ENCODE data around the gene HPCAL4. TPM values are rescaled to one million over a fixed set of nuclear protein-coding genes. Genes with fewer than 3 reads are reported as not detected.

HPCAL4 gene
- polyA plus RNA-seq, 2 of the 4 experiments (the other 2 are of a cell fraction) = 0.09 to 0.14 TPM

DNA sequence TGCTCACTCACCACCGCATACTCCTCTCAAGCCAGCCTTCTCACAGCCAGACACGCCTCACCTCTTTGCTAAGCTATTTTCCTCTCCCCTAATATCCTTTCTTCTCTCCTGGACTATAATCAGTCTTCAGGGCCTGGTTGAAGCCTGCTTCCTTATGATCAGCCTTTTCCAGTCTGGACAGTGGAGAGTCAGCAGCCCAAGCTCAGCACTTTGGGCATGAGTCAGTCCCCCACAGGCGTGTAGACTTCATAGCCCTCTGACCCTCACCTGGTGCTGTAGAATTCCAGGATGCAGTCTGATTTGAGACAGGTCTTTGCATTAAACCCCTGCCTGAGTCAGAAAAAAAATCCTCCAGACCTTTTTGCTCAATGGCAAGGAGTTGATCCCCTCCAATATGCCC, 2.5 kb downstream of the HPCAL4 start:
- CTCF ChIA-PET = interaction anchor here (1.0 to 2.0 kb wide), 2 partner anchors 15 to 35 kb away, joined by 3 to 7 read pairs; no protein-coding TSS in a partner anchor

DNA sequence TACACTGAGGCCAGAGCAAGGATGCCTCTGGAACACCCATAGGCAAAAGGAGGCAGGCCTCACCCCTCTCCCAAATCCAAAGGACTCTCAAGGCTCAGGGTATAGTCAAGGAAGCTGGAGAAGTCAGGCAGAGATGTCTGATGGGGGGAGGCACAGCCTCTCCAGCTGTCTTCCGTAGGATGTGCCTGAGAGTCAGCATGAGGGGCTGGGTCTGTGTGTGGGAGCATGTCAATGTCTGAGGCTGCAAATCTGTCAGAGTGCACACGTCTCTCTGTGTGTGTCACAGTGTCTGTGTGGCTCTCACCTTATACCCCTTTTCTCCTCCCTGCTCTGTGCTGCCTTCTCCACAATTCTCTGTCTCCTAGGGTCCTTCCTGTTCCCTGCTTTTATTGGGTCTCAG, 4.0 kb downstream of the HPCAL4 start:
- WGBS (ENCODE audit: missing lambda C conversion rate) = 31% methylated on average over 2 of the region's 2 CpGs
- CTCF ChIA-PET = no interaction called here
- no peak for TF ChIP-seq JUN (IDR thresholded peaks at IDR 0.05)
- TF ChIP-seq EP300 (IDR thresholded peaks at IDR 0.05) = no peak
- no peak for TF ChIP-seq ZC3H11A (IDR thresholded peaks at IDR 0.05)
- TF ChIP-seq, protein P1, sequence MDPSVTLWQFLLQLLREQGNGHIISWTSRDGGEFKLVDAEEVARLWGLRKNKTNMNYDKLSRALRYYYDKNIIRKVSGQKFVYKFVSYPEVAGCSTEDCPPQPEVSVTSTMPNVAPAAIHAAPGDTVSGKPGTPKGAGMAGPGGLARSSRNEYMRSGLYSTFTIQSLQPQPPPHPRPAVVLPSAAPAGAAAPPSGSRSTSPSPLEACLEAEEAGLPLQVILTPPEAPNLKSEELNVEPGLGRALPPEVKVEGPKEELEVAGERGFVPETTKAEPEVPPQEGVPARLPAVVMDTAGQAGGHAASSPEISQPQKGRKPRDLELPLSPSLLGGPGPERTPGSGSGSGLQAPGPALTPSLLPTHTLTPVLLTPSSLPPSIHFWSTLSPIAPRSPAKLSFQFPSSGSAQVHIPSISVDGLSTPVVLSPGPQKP (IDR thresholded peaks at IDR 0.05; ENCODE audit: low read depth, low read length) = no peak
- TF ChIP-seq RCOR1 (IDR thresholded peaks at IDR 0.05; ENCODE audit: low read depth, low read length) = no peak
- TF ChIP-seq, protein P2, sequence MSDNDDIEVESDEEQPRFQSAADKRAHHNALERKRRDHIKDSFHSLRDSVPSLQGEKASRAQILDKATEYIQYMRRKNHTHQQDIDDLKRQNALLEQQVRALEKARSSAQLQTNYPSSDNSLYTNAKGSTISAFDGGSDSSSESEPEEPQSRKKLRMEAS (IDR thresholded peaks at IDR 0.05) = no peak
- TF ChIP-seq CHD4 (IDR thresholded peaks at IDR 0.05; ENCODE audit: borderline replicate concordance) = no peak
- TF ChIP-seq MAZ (IDR thresholded peaks at IDR 0.05; ENCODE audit: borderline replicate concordance, low read depth, low read length) = no peak
- no peak for TF ChIP-seq KDM5A (IDR thresholded peaks at IDR 0.05)
- TF ChIP-seq, protein P3, sequence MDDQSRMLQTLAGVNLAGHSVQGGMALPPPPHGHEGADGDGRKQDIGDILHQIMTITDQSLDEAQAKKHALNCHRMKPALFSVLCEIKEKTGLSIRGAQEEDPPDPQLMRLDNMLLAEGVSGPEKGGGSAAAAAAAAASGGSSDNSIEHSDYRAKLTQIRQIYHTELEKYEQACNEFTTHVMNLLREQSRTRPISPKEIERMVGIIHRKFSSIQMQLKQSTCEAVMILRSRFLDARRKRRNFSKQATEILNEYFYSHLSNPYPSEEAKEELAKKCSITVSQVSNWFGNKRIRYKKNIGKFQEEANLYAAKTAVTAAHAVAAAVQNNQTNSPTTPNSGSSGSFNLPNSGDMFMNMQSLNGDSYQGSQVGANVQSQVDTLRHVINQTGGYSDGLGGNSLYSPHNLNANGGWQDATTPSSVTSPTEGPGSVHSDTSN (IDR thresholded peaks at IDR 0.05) = no peak
- no peak for TF ChIP-seq ESRRA (IDR thresholded peaks at IDR 0.05; ENCODE audit: borderline replicate concordance, low read length)
- TF ChIP-seq TP53 (CRISPR knock-in tag; IDR thresholded peaks at IDR 0.05) = no peak
- TF ChIP-seq, protein P4, sequence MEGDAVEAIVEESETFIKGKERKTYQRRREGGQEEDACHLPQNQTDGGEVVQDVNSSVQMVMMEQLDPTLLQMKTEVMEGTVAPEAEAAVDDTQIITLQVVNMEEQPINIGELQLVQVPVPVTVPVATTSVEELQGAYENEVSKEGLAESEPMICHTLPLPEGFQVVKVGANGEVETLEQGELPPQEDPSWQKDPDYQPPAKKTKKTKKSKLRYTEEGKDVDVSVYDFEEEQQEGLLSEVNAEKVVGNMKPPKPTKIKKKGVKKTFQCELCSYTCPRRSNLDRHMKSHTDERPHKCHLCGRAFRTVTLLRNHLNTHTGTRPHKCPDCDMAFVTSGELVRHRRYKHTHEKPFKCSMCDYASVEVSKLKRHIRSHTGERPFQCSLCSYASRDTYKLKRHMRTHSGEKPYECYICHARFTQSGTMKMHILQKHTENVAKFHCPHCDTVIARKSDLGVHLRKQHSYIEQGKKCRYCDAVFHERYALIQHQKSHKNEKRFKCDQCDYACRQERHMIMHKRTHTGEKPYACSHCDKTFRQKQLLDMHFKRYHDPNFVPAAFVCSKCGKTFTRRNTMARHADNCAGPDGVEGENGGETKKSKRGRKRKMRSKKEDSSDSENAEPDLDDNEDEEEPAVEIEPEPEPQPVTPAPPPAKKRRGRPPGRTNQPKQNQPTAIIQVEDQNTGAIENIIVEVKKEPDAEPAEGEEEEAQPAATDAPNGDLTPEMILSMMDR (IDR thresholded peaks at IDR 0.05) = no peak
- TF ChIP-seq TFCP2L1 (CRISPR knock-in tag; IDR thresholded peaks at IDR 0.05) = no peak
- TF ChIP-seq, protein P5, sequence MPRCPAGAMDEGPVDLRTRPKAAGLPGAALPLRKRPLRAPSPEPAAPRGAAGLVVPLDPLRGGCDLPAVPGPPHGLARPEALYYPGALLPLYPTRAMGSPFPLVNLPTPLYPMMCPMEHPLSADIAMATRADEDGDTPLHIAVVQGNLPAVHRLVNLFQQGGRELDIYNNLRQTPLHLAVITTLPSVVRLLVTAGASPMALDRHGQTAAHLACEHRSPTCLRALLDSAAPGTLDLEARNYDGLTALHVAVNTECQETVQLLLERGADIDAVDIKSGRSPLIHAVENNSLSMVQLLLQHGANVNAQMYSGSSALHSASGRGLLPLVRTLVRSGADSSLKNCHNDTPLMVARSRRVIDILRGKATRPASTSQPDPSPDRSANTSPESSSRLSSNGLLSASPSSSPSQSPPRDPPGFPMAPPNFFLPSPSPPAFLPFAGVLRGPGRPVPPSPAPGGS (IDR thresholded peaks at IDR 0.05) = no peak
- no peak for TF ChIP-seq ZFP36 (IDR thresholded peaks at IDR 0.05; ENCODE audit: borderline replicate concordance, partially characterized antibody)
- TF ChIP-seq HOXA7 (CRISPR knock-in tag; IDR thresholded peaks at IDR 0.05) = no peak
- no peak for TF ChIP-seq JUNB (IDR thresholded peaks at IDR 0.05)
- no peak for TF ChIP-seq HOXB13 (CRISPR knock-in tag; IDR thresholded peaks at IDR 0.05; ENCODE audit: low read depth)
- TF ChIP-seq POLR2AphosphoS2 (conservative IDR thresholded peaks at IDR 0.05; ENCODE audit: low read length) = no peak

More for the DNA sequence above, 2.5 kb downstream of the HPCAL4 start:
- no peak for FAIRE-seq
- DNase-seq (ENCODE audit: low read depth in 1 of 2, low spot score in 1 of 2) = no peak
- Histone ChIP-seq H3K9me3 (no peaks in the 10 kb centered on the region), H3K4me2 (no peak overlapping the region), H3K4me1 (peaks cover 8% of the 10 kb centered on the region; the same call in 2 of the 3 replicates), H3K4me3 (no peak overlapping the region), H3K27ac (no peak overlapping the region)
- no peak for ATAC-seq
- 52% methylated on average over 3 of the region's 3 CpGs for WGBS (ENCODE audit: missing lambda C conversion rate)
- POLR2A ChIA-PET = no interaction called here
- TF ChIP-seq, protein P2 (IDR thresholded peaks at IDR 0.05) = no peak
- no peak for TF ChIP-seq RNF2 (IDR thresholded peaks at IDR 0.05; ENCODE audit: borderline replicate concordance, low read depth)

More for the DNA sequence above, 4.0 kb downstream of the HPCAL4 start:
- ATAC-seq = no peak
- H3K9me3 ChIP-seq = no peaks in the 10 kb centered on the region
- no peak for FAIRE-seq
- H3K4me2 ChIP-seq = no peak overlapping the region
- H3K4me1 ChIP-seq = peaks cover 8% of the 10 kb centered on the region; the same call in 2 of the 3 replicates
- H3K4me3 ChIP-seq = no peak overlapping the region
- no peak for DNase-seq (ENCODE audit: low read depth in 1 of 2, low spot score in 1 of 2)
- no peak overlapping the region for H3K27ac ChIP-seq
- POLR2A ChIA-PET = no interaction called here
